HG03045 (cell line): ENCODE data around the gene VPREB1.
"Not testable (repeated sequence)": the region's sequence is repeated elsewhere in the genome, so short reads cannot be mapped to it uniquely, and the experiment has no call there.

Source experiments
- ATAC-seq: cut with Tn5 transposase; IDR thresholded peaks from one replicate; pipeline ENCODE4 v1.9.1; 2021; ENCODE audit warnings: mild to moderate bottlenecking, moderate library complexity; ENCODE audit not compliant: unreplicated experiment

The VPREB1 gene

GRCh38 chr22:22213231-22213630, 31.4 kb upstream of the VPREB1 start:
- no peak for ATAC-seq

- ATAC-seq: no peak
Observed at GRCh38 chr22:22214819-22215329, 29.7 kb upstream of the VPREB1 start.

DNA sequence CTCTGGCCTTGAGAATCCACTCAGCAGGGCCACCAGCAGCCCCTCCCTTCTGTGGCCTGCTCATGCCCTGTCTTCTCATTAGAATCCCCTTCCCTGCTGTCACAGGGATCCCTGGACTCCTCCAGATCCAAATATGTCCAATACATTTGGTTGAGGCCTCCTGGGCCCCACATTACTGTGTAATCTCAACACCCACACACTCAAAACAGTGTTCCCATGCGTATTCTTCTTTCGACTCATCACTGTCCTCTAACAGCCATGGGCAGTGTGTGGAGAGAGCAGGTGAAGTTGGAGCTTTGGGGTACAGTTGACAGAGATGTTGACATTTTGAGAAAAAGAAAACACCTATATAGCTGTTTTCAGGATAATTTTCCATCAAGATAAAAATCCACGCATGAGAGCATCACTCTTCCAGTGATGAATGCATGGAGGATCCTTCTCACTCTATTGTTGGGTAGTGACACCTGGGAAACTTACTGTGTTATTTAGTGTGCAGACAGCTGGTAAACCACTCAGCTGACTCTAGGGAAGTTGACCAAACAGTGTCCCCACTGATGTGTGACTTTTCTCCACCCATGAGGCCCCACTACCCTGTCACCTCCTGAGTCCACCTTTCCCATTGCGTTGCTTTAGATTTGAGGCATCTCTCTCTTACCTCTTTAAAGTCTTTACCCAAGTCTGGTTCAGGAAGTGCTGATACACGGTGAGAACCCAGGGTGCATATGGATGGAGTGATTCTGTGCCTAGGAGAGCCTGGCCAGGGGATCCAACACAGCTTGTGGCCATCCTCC, 28.7 kb upstream of the VPREB1 start:
- no peak for ATAC-seq

DNA sequence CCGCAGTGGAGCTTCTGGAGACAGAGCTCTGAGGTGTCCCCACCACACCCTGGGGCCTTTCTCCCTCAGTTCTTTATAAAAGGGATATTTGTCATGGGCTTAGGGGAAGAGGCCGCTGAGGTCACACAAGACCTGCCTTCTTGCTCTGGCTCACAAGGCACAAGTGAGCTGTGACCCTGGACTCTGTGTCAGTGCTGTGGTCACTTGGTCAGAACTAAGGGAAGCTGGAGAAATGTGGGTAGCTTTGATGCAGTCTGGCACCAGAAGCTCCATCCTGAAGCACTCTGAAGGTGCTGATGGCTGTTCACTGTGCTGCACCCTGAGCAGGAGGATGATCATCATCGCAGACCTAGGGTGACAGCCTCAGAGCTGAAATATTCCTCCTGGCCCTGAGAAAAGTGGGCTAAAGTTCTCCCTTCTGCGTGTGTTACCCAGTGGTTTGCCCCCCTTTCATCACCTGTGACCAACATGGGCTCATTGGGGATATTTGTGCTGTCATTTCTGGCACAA, 28.1 kb upstream of the VPREB1 start:
- ATAC-seq: no peak

DNA sequence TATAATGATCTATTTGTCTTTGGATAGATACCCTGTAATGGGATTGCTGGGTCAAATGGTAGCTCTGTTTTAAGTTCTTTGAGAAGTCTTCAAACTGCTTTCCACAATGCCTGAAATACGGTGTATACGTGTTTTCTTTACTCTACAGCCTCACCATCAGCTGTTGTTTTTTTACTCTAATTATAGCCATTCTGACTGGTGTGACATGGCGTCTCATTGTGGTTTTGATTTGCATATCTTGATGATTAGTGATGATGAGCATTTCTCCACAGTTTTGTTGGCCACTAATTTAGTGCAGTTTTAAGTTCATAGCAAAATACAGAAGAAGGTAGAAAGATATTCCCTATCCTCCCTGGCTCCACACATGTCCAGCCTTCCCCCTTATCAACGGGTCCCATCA, 26.3 kb upstream of the VPREB1 start:
- no peak for ATAC-seq

GRCh38 chr22:22219140-22219996, 25.2 kb upstream of the VPREB1 start:
- no peak for ATAC-seq

DNA sequence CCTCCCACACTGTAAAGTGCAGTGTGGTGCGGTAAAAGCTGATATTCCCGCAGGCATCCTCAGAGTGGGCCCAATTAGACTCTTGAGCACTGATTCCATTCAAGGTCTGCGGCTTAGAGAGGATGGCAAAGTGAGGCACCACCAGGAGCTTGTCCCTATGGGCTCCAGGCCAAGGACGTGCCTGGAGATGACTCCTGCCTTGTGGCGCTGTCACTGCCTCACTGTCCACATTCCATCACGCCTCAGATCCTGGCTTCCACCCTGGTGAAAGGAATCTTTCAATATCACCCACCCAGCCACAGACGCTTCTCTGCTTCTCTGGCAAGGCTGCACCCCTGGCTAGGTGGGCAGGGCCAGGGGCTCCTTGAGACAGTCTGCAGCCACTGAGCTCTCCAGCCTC, 23.5 kb upstream of the VPREB1 start:
- ATAC-seq: not testable (repeated sequence)

DNA sequence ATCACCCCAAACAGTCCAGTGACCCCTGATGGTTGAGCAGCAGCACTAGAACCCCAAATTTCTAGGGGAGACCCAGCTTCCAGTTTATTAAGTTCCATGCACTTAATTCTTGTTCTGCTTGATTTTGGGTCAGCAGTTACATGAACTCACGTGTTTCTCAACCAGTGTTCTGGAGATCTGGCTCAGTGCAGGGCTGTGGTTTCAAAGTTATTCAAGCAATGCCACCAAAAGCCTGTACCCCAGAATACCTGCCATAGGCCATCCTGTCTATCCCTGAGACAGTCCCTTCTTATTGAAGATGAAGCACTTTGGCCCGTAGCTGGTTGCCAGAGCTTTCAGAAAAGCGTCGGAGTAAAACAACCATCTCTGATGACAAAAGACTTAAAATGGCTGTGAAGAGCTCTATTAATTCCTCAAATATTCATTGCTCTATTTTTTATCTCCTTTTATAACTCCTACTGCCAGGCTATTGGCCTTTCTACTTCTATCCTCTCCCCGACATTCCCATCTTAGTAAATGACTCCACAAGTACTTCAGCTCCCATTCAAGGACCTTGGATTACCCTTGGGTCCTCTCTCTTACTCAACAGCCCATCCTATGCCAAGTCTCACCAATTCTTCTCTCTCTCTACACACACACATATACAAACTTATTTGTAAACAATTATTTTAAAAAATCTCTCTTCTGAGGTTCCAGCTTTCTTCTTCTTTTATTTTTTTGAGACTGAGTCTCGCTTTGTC, 18.0 kb upstream of the VPREB1 start:
- no peak for ATAC-seq

DNA sequence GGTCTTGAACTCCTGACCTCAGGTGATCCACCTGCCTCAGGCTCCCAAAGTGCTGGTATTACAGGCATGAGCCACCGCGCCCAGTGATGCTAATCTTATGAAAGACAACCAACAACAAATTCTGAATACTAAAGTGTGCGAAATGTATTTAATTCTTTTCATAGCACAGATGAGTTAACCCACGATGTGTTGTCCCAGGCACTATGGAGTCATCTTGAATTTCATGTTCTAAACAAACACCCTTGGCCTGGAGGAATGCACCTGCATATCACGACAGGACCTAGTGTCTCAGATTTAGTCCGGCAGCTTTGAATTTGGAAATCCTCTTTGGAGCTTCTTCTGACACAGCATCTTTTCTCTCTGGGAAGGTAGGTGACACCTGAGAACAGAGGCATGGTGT, 16.2 kb upstream of the VPREB1 start:
- ATAC-seq: no peak

DNA sequence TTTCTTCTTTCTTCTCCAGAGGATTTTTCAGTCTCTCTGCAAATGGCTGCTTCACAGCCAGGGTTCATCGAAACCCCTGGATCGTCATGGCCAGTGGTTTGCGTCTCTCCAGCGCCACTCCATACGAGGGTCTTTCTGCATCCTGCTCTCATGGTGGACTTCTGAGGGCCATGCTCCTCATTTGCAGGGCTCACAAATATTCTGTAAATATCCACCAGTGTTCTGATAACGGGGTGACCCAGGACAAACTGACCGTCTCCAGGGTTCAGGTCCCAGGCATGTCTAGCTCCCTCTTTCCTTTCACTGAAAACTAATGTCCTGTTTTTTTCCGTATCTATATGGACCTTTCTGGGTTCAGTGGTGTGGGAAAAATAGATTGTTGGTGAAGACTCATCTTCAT, 15.7 kb upstream of the VPREB1 start:
- no peak for ATAC-seq

- ATAC-seq: no peak
Observed at GRCh38 chr22:22229683-22230420, 14.7 kb upstream of the VPREB1 start.

GRCh38 chr22:22230438-22230837, 14.1 kb upstream of the VPREB1 start:
- ATAC-seq: no peak

- ATAC-seq: no peak
Observed at GRCh38 chr22:22233081-22233480, 11.5 kb upstream of the VPREB1 start.

GRCh38 chr22:22235558-22235957, 9.0 kb upstream of the VPREB1 start:
- ATAC-seq: no peak

- no peak for ATAC-seq
Observed at GRCh38 chr22:22237521-22237920, 7.1 kb upstream of the VPREB1 start.

GRCh38 chr22:22239311-22239939, 5.2 kb upstream of the VPREB1 start:
- ATAC-seq: no peak

DNA sequence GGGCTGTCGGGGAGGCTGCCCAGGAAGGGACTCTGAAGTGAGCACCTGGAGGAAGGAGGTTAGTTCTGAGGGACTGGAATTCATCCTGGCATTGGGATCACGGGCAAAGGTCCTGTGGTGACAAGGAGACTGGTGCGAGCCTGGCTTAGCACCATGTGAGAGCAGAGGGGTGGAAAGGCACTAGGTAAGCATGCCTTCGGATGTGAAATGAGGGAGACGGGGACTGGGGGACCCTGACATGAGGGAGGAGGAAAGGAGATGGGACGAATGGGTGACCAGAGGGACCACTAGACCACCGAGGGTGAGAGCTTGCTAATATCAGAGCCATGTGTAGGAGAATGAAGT, 3.1 kb upstream of the VPREB1 start:
- no peak for ATAC-seq

DNA sequence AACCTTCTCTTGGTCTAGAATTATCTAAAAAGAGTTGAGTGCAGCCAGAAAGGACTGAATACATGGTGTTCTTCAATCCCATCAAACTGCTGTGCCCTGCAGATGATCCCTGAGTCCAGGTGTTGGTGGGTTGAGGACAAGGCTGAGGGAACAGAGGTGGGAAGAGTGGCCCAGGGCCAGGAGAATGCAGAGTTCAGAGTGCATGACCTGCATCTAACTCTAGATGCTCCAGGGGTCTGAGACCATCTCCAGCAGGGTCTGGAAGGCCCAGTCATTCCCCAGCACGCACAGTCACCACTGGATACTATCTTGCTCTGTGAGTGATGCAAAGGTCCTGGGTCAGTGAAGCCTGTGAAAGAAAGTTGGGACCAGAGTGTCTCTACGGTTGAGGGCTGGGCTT, 2.1 kb upstream of the VPREB1 start:
- no peak for ATAC-seq

DNA sequence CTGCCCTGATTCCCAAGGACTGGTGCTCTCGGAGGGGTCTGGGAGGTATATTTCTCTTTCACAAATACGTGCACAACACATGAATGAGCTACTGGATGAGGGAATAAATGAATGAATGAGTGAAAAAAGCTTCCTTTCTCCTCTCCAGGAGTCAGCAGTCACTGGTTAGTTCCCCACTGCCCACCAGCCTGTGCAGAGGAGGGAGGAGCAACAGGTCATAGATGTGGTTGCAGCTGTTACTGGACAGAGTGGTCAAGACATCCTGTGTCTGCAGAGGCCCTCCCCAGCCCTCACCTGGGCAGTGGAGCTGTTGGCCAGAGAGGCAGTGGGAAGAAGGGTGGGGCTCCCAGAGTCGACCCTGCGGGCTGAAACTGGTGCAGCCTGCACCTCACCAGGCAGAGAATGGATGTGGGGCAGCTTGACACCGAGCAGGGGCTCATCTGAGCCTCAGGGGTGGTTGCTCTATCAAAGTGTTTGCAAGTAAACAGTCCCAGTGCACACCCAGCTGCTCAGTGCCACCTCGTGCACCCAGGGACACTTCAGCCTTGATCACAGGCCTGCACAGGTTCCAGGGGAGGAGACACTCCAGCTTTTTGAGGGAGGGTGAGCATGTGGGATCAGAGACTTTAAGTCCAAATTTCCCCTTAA, 1.4 kb upstream of the VPREB1 start:
- ATAC-seq: no peak
